ENCODE results near the gene TINCR. TPM values are rescaled to one million over a fixed set of nuclear protein-coding genes. Genes with fewer than 3 reads are reported as not detected.

The TINCR gene
- total and polyA plus RNA-seq, 2 donors (not counting 3 experiments of a cell fraction or from before 2014, with no cell fraction given) = 0.01 TPM; not detected in 1

- dilution Hi-C loops (cut with MboI; ENCODE audit: extremely low pct_ligation_motif_present, low sequenced_read_pairs) = no loop called here
Observed at GRCh38 chr19:5540208-5540607, 27.5 kb downstream of the TINCR start.

More at GRCh38 chr19:5540208-5540607, 27.5 kb downstream of the TINCR start:
- BruUV-seq (replicated peaks) = no TSS peak
- H4K20me1 ChIP-seq (replicated peaks; ENCODE audit: control insufficient read depth, extremely low read depth, insufficient read depth, low read length) = no peaks in the 10 kb centered on the region
- POLR2A ChIA-PET = no interaction called here
- no peak overlapping the region for H3K4me3 ChIP-seq (replicated peaks in 1 of 3; ENCODE audit: insufficient read depth in 1 of 3, low read depth in 1 of 3, low read length in 3 of 3)
- no peak overlapping the region for H2AFZ ChIP-seq (ENCODE audit: low read depth, low read length)
- no peaks in the 10 kb centered on the region for H3K36me3 ChIP-seq (ENCODE audit: control insufficient read depth in 2 of 2, extremely low read depth in 1 of 2, insufficient read depth in 2 of 2, low read length in 2 of 2)
- no peaks in the 10 kb centered on the region for H3K9me1 ChIP-seq (replicated peaks; ENCODE audit: control insufficient read depth, extremely low read depth, insufficient read depth, low read length)
- TF ChIP-seq CTCF (IDR thresholded peaks at IDR 0.05; ENCODE audit: extremely low read depth in 1 of 2, insufficient read depth in 1 of 2, low read depth in 1 of 2, low read length in 2 of 2) (no peak), POLR2A (IDR thresholded peaks at IDR 0.05; ENCODE audit: low read depth, low read length) (no peak), EZH2 (IDR thresholded peaks at IDR 0.05; ENCODE audit: borderline replicate concordance, low read depth, low read length, severe bottlenecking) (no peak), POLR2AphosphoS5 (IDR thresholded peaks at IDR 0.05; ENCODE audit: insufficient read depth, low read depth, low read length) (no peak), MYC (IDR thresholded peaks at IDR 0.05; ENCODE audit: low read depth, low read length) (no peak), MAX (IDR thresholded peaks at IDR 0.05; ENCODE audit: insufficient read depth, insufficient read length) (no peak), GATA2 (IDR thresholded peaks at IDR 0.05; ENCODE audit: insufficient read depth, insufficient read length, low read depth, low read length) (no peak), FOS (IDR thresholded peaks at IDR 0.05; ENCODE audit: borderline replicate concordance, insufficient read depth, low read length) (no peak), JUN (IDR thresholded peaks at IDR 0.05; ENCODE audit: borderline replicate concordance, insufficient read depth, insufficient read length, low read depth) (no peak)
- H3K4me1 ChIP-seq (ENCODE audit: control insufficient read depth, extremely low read depth, insufficient read depth, low read length) = no peaks in the 10 kb centered on the region
- no peak overlapping the region for H3K27ac ChIP-seq (ENCODE audit: insufficient read depth, low read depth, low read length)
- FAIRE-seq (no peak), DNase-seq (ENCODE audit: low read depth, low spot score) (no peak)
- no peaks in the 10 kb centered on the region for H3K79me2 ChIP-seq (ENCODE audit: control insufficient read depth, insufficient read depth, low read length)
- peaks cover 0 to 4% of the 10 kb centered on the region in 2 experiments for H3K27me3 ChIP-seq (ENCODE audit: control insufficient read depth in 2 of 2, insufficient read depth in 2 of 2, low read length in 2 of 2)
- CTCF ChIA-PET = no interaction called here
- H3K9me3 ChIP-seq (replicated peaks; ENCODE audit: control insufficient read depth, insufficient read depth, low read length) = no peaks in the 10 kb centered on the region
- intact Hi-C loops (cut with micrococcal nuclease) = no loop called here
- no peak overlapping the region for H3K4me2 ChIP-seq (ENCODE audit: insufficient read depth, low read length)
- no peak overlapping the region for H3K9ac ChIP-seq (replicated peaks; ENCODE audit: extremely low read depth, insufficient read depth, low read length)

Data from endothelial cell of umbilical vein (primary cell).